GM21360 (cell line): ENCODE measurements around the gene PDX1.

Source experiments
- ATAC-seq: cut with Tn5 transposase; IDR thresholded peaks from one replicate; pipeline ENCODE4 v1.9.1; 2021; ENCODE audit warnings: mild to moderate bottlenecking, moderate library complexity; ENCODE audit not compliant: unreplicated experiment

Gene PDX1

DNA sequence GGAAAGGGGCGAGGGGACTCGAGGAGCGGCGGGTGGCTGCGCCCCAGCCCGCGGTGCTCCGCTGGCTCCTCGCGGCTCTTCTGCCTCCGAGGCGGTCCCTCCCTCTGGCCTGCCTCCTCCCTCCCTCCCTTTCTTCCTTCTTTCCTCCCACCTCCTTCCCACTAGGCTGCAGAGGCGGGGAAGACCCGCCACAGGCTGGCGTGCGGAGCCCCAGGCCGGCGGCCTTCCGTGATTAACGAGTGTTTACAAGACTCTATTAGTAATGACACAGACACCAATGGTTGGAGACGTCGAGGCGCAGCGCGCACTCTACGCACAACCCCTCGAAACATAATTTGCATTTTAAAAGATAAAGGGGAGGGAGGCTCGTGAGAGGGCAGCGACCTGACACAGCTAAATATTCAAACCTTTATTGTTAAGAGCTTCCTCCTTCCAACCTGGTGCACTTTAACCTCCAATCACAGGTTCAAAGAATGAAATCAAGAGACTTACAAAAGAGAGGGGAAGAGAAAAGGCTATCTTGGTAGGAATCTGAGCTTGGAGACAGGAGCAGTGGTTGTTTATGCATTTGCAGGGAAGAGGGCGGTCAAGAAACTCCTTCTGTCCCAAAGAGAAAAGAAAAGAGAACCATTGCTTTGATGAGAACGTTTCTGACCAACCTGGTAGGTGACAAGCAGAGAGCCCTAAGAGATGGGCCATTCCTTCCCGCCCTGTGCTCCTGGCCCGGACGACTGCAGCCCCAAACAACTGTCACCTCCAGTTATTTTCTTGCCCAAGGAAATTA lies 49.5 kb downstream of the PDX1 start, which contains the start of gene CDX2:
Gene CDX2, minus strand, starts transcription at position 234 of the 784 bp plus-strand sequence. CDS start 309 bp downstream, outside the sequence.
- ATAC-seq: no peak

DNA sequence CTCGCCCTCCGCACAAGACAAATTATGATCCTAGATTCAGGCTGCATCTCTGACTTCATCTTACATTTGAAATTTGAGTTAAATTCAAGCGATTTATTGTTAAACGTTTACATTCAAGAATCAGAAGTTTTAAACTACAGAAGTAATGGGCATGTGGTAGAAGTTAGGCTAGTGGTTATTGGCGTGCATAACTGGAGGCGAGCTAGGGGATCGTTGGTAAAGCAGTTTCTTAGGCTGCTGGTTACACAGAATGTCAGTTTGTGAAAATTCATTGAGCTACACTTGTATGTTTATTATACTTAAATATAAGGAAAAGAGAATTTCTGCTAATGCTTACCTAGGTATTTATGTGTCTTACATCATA lies 50.0 kb downstream of the PDX1 start:
- no peak for ATAC-seq

DNA sequence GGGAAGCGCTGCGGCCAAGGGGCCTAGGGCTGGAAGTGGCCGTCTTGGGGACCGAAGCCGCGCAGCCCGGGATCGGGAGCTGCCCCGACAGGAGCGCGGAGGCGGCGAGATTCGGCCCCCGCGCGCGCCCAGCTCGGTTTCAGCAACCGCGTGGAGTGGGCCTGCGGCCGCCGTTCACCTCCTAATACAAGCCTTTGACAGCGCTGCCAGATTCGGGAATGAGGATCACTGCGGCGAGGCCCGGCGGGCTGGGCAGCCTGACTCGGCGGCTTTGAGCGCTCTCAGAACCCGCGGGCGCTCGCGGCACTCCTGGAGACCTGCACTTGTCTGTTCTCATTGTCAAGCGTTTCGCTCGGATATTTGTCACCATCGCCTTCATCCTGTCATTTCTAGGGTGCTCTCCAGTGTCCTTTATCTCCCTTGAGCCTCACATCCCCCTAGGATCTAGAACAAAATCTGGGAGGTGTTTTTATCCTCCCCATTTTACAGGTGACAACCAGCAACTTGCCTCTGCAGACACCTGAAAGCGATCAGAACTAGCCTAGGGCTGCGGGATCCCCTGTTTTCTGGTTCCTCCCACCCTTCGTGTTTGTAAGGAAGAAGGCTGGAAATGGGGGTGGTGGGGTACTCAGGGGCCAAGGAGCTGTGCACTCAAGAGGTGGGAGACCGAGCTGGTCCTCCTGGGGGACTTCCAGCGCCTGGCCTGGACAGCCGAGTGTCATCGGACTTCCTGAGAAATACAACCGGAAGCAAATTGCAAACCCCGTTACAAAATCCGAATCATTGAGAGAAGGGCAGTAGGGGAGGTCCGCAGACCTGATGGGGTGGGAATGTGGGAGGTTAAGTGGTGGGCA lies 50.8 kb downstream of the PDX1 start:
- no peak for ATAC-seq

DNA sequence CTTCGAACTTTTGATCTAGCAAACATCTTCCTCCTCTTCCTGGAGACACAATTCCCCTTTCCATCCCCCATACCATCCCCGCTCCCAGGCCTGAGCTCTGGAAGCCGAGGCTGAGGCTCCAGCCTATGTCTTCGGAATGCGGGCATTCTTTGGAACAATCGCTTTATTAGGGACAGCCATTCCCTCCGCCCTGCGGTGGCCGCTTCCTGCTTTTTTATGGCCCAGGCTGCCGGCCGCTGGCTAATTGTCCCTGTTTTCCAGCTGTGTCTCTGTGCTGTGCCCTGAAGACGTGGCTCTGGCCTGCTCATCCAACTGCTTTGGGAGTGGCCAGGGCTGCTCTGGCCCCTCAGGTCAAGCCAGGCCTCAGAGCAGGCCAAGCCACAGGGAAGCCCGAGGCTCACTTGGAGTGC lies 51.4 kb downstream of the PDX1 start:
- ATAC-seq: no peak

DNA sequence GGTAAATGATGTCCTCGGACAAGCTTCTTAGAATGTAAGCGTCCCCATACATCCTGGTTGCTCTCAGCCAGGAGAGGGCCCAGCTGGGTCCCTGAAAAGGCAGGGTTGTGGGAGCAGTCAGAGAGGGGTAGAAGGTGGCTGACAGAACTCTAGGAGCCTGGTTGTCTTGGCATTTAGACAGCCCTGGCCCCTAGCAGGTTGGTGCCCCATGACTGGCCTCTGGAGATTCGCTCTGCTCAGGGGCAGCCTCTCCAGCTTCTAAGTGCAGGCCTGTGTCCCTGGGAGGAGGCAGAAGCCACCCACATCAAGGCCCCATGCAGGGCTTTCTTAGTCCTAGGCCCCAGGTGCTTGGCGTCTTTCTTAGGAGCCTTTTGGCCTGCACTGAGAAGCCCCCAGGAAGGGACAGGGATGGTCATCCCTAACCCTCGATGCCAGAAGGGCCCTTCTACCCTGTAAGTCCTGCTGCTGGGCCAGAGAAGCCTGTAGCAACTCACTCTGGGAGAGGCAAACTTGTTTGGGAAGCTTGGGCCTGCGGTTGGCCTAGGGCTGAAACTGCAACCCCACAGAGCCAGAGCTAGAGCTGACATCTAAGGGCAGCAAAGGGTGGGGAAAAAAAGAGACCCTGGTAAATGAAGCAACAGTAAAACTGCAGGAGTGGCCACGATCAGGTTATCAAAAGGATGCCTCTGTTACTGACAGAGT lies 52.1 kb downstream of the PDX1 start:
- no peak for ATAC-seq

DNA sequence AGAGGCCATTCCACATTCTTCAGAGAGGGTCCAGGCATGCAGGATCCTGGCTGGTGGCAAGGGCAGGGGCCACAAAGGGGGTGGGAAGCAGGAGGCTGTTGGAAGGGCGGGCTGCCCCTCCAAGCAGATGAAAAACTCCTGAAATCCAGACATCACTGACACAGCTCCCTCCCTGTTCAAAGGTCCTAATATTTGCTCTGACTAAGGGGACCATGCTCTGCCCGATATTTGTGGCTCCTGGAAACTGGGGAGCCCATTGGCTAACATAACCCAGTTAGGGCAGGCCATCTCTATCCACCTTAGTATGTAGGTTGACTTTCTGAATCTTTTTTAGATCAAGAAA lies 52.6 kb downstream of the PDX1 start:
- no peak for ATAC-seq

DNA sequence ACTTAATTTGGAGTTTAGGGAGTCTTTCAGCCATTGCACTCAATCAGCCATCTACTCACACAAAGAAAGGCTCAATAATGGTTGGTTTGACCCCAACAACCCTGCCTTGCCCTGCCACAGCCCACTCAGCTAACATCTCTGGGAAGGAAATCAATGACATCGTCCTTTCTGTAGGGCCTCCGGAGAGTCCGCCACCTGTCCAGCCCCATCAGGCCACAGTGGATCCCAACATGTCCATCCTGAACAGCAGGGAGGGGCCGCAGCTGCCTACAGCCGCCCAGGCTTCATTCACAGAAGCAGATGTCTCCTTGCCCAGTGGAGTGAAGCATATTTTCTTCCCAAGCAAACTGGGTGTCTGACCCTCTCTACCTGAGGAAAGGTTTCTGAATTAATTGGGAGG lies 53.5 kb downstream of the PDX1 start:
- no peak for ATAC-seq

DNA sequence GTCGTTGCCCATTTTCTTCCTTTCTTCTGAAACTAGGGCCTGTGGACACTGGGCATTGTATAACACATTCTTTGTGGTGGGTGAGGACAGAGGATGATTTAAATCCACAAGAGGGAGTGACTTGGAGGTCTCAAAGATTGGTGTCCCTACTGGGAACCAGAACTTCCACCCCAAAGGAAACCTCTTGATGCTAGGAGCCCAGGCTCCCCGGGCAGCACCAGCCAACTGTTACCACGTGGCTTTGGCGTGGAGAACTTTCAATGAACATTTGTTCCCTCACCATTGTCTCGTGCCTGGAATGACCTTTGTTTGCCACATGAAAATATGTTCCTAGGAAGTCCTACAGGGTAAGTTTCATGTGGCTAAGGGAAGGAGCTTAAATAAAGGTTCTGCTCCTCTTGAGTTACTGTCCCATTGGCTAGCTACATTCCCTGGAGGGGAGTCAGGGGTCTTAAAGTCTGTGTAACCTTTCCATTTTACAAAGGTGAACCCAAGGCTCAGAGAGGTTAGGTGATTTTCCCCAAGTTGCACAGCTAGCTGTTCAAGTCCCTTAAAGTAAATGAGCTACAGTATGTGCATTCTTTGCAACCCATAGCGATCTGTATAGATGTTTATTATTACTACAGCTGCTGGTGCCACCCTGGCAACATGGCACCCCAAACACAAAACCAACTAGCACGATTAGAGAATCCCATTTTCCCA lies 54.3 kb downstream of the PDX1 start:
- ATAC-seq: no peak
